HL-60 (cell line): ENCODE data around the gene DLK2.

Experiments
- POLR2AphosphoS5 ChIP-seq: IDR thresholded peaks from 2 replicates; pipeline ENCODE4 v1.6.1; 2012; ENCODE audit warnings: low read depth
- SPI1 ChIP-seq: IDR thresholded peaks from 2 replicates; pipeline ENCODE4 v1.6.1; 2012; ENCODE audit warnings: low read depth, mild to moderate bottlenecking, borderline replicate concordance
- TF ChIP-seq, protein P1 (sequence below): IDR thresholded peaks from one replicate; pipeline ENCODE4 v1.5.1; 2011; ENCODE audit warnings: low read length, control low read depth, inconsistent platforms; ENCODE audit not compliant: insufficient read depth
- TF ChIP-seq, protein P2 (sequence below): IDR thresholded peaks from 2 replicates; pipeline ENCODE4 v1.6.1; 2012; ENCODE audit warnings: low read depth; ENCODE audit not compliant: insufficient replicate concordance

DNA sequence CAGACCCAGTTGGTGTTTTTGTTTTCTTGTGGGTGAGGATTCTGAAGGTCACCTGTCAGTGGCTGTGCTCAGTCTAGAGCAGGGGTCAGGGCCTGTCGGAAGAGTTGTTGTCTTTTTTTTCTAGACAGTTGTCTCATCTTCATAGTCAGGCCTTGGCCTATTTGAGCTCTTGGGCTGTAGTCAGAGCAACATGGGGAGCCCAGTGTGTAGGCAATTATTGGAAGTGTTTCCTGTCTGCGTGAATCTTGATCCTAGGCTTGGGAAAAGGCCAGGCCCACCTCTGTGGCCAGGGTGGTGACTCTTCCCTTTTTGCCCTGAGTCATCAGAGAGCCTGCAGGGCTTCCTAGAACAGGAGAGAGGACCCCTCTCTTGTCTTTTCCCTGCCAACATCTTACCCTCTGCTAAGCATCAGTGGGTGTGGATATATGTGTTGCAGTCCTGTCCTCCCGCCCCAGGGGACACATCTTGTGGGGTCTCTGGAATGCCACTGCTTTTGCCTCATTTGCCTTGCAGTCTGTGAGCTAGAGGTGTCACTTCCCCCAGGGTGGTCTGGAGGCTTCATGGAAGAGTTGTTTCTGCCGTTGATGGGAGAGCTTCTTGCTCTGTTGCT, 33.4 kb upstream of the DLK2 start:
- TF ChIP-seq, protein P1, sequence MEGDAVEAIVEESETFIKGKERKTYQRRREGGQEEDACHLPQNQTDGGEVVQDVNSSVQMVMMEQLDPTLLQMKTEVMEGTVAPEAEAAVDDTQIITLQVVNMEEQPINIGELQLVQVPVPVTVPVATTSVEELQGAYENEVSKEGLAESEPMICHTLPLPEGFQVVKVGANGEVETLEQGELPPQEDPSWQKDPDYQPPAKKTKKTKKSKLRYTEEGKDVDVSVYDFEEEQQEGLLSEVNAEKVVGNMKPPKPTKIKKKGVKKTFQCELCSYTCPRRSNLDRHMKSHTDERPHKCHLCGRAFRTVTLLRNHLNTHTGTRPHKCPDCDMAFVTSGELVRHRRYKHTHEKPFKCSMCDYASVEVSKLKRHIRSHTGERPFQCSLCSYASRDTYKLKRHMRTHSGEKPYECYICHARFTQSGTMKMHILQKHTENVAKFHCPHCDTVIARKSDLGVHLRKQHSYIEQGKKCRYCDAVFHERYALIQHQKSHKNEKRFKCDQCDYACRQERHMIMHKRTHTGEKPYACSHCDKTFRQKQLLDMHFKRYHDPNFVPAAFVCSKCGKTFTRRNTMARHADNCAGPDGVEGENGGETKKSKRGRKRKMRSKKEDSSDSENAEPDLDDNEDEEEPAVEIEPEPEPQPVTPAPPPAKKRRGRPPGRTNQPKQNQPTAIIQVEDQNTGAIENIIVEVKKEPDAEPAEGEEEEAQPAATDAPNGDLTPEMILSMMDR: no peak
- TF ChIP-seq, protein P2, sequence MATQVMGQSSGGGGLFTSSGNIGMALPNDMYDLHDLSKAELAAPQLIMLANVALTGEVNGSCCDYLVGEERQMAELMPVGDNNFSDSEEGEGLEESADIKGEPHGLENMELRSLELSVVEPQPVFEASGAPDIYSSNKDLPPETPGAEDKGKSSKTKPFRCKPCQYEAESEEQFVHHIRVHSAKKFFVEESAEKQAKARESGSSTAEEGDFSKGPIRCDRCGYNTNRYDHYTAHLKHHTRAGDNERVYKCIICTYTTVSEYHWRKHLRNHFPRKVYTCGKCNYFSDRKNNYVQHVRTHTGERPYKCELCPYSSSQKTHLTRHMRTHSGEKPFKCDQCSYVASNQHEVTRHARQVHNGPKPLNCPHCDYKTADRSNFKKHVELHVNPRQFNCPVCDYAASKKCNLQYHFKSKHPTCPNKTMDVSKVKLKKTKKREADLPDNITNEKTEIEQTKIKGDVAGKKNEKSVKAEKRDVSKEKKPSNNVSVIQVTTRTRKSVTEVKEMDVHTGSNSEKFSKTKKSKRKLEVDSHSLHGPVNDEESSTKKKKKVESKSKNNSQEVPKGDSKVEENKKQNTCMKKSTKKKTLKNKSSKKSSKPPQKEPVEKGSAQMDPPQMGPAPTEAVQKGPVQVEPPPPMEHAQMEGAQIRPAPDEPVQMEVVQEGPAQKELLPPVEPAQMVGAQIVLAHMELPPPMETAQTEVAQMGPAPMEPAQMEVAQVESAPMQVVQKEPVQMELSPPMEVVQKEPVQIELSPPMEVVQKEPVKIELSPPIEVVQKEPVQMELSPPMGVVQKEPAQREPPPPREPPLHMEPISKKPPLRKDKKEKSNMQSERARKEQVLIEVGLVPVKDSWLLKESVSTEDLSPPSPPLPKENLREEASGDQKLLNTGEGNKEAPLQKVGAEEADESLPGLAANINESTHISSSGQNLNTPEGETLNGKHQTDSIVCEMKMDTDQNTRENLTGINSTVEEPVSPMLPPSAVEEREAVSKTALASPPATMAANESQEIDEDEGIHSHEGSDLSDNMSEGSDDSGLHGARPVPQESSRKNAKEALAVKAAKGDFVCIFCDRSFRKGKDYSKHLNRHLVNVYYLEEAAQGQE: no peak
- TF ChIP-seq POLR2AphosphoS5 (no peak), SPI1 (no peak)
